H9 (cell line): ENCODE results near the gene SLC36A3. TPM values are rescaled to one million over a fixed set of nuclear protein-coding genes. Genes with fewer than 3 reads are reported as not detected.

Source experiments
- DNase-seq: peaks from one replicate; pipeline ENCODE4 v3.0.0-alpha.2; 2017
- H2AFZ ChIP-seq: one replicate; pipeline ENCODE4 v1.6.1; 2013; ENCODE audit warnings: mild to moderate bottlenecking, low read length, control low read depth, moderate library complexity
- H2AK5ac ChIP-seq: 2 replicates; pipeline ENCODE4 v1.6.1; 2013; ENCODE audit warnings: low read length, control low read depth, mixed read lengths; ENCODE audit not compliant: insufficient read length
- H2BK120ac ChIP-seq: one replicate; pipeline ENCODE4 v1.6.1; 2013; ENCODE audit warnings: low read depth, mild to moderate bottlenecking, low read length, control low read depth, inconsistent platforms; ENCODE audit not compliant: poor library complexity, severe bottlenecking
- H2BK12ac ChIP-seq: 2 replicates; pipeline ENCODE4 v1.6.1; 2013; ENCODE audit warnings: low read length, control low read depth, mixed read lengths, low read depth; ENCODE audit not compliant: insufficient read length
- H2BK15ac ChIP-seq: 2 replicates; pipeline ENCODE4 v1.6.1; 2013; ENCODE audit warnings: low read depth, low read length, control low read depth
- H2BK20ac ChIP-seq: one replicate; pipeline ENCODE4 v1.6.1; 2013; ENCODE audit warnings: low read depth, mild to moderate bottlenecking, low read length, control low read depth, inconsistent platforms; ENCODE audit not compliant: poor library complexity, severe bottlenecking
- H2BK5ac ChIP-seq: 2 replicates; pipeline ENCODE4 v1.6.1; 2013; ENCODE audit warnings: low read length, control low read depth, mixed read lengths; ENCODE audit not compliant: insufficient read length
- H3K14ac ChIP-seq: 2 replicates; pipeline ENCODE4 v1.6.1; 2013; ENCODE audit warnings: low read length, control low read depth; ENCODE audit not compliant: insufficient read depth
- H3K18ac ChIP-seq: 2 replicates; pipeline ENCODE4 v1.6.1; 2013; ENCODE audit warnings: low read depth, mild to moderate bottlenecking, mixed read lengths, low read length, control low read depth; ENCODE audit not compliant: insufficient read length
- H3K23ac ChIP-seq: 2 replicates; pipeline ENCODE4 v1.6.1; 2013; ENCODE audit warnings: low read length, control low read depth, mixed read lengths, low read depth; ENCODE audit not compliant: insufficient read length
- H3K23me2 ChIP-seq: 2 replicates; pipeline ENCODE4 v1.6.1; 2013; ENCODE audit warnings: low read depth, mild to moderate bottlenecking, mixed read lengths, low read length, control low read depth; ENCODE audit not compliant: insufficient read length, poor library complexity, severe bottlenecking
- H3K27ac ChIP-seq: 2 replicates; pipeline ENCODE4 v1.5.1; 2013; ENCODE audit warnings: low read length, control low read depth, mixed read lengths, low read depth; ENCODE audit not compliant: insufficient read length
- H3K27me3 ChIP-seq: 2 replicates; pipeline ENCODE4 v1.6.1; 2013; ENCODE audit warnings: low read length, control low read depth, inconsistent platforms; ENCODE audit not compliant: insufficient read depth
- H3K4ac ChIP-seq: 2 replicates; pipeline ENCODE4 v1.6.1; 2013; ENCODE audit warnings: low read depth, mild to moderate bottlenecking, control low read depth, inconsistent platforms, low read length, moderate library complexity
- H3K4me1 ChIP-seq: 2 replicates; pipeline ENCODE4 v1.6.1; 2013; ENCODE audit warnings: low read length, control low read depth, inconsistent platforms; ENCODE audit not compliant: insufficient read depth
- H3K4me2 ChIP-seq: 2 replicates; pipeline ENCODE4 v1.6.1; 2013; ENCODE audit warnings: low read length, control low read depth, mixed read lengths; ENCODE audit not compliant: insufficient read length, insufficient read depth
- H3K56ac ChIP-seq: 2 replicates; pipeline ENCODE4 v1.6.1; 2013; ENCODE audit warnings: low read depth, mild to moderate bottlenecking, mixed read lengths, low read length, control low read depth; ENCODE audit not compliant: insufficient read length
- H3K79me1 ChIP-seq: 2 replicates; pipeline ENCODE4 v1.6.1; 2013; ENCODE audit warnings: low read depth, mild to moderate bottlenecking, moderate library complexity, low read length, control low read depth, inconsistent platforms; ENCODE audit not compliant: insufficient read depth, poor library complexity, severe bottlenecking
- H3K79me2 ChIP-seq: 2 replicates; pipeline ENCODE4 v1.6.1; 2013; ENCODE audit warnings: low read length, control low read depth, inconsistent platforms; ENCODE audit not compliant: insufficient read depth
- H3K9ac ChIP-seq: 2 replicates; pipeline ENCODE4 v1.6.1; 2013; ENCODE audit warnings: low read length, control low read depth, mixed read lengths; ENCODE audit not compliant: insufficient read length; ENCODE audit errors: extremely low read depth
- H3K9me3 ChIP-seq: one replicate; pipeline ENCODE4 v1.6.1; 2013; ENCODE audit warnings: low read depth, low read length, inconsistent platforms; ENCODE audit not compliant: control insufficient read depth
- H3T11ph ChIP-seq: one replicate; pipeline ENCODE4 v1.6.1; 2013; ENCODE audit warnings: mild to moderate bottlenecking, low read length, control low read depth, inconsistent platforms
- H4K20me1 ChIP-seq: one replicate; pipeline ENCODE4 v1.6.1; 2013; ENCODE audit not compliant: control insufficient read depth, insufficient read length, insufficient read depth
- H4K5ac ChIP-seq: 2 replicates; pipeline ENCODE4 v1.6.1; 2013; ENCODE audit warnings: low read depth, mild to moderate bottlenecking, mixed read lengths, low read length, control low read depth; ENCODE audit not compliant: insufficient read length
- H4K8ac ChIP-seq: replicated peaks from 2 replicates; pipeline ENCODE4 v1.6.1; 2013; ENCODE audit warnings: low read length, control low read depth, mixed read lengths, low read depth; ENCODE audit not compliant: insufficient read length
- H4K91ac ChIP-seq: 2 replicates; pipeline ENCODE4 v1.6.1; 2013; ENCODE audit warnings: low read depth, mild to moderate bottlenecking, moderate library complexity, mixed read lengths, low read length, control low read depth; ENCODE audit not compliant: insufficient read length
- H3K27ac Mint-ChIP-seq, 3 experiments: 2 replicates in 2 of 3; 3 replicates in 1 of 3; pipeline ENCODE4 v1.8.0; 2020 to 2021; ENCODE audit warnings: mixed read lengths in 3 of 3, mild to moderate bottlenecking in 1 of 3, moderate library complexity in 1 of 3
- H3K27me3 Mint-ChIP-seq: 2 replicates; pipeline ENCODE4 v1.8.0; 2021; ENCODE audit warnings: low read depth, mild to moderate bottlenecking, moderate library complexity, mixed read lengths
- H3K36me3 Mint-ChIP-seq, 3 experiments: 2 replicates in 2 of 3; 3 replicates in 1 of 3; pipeline ENCODE4 v1.8.0; 2020 to 2021; ENCODE audit warnings: low read depth in 3 of 3, mixed read lengths in 3 of 3; ENCODE audit not compliant: insufficient read depth in 1 of 3
- H3K4me1 Mint-ChIP-seq, 2 experiments: 2 replicates each; pipeline ENCODE4 v1.8.0; 2020; ENCODE audit warnings: mixed read lengths in 2 of 2
- H3K4me3 Mint-ChIP-seq, 2 experiments: 2 replicates in 1 of 2; 3 replicates in 1 of 2; pipeline ENCODE4 v1.8.0; 2020 to 2021; ENCODE audit warnings: mild to moderate bottlenecking in 2 of 2, mixed read lengths in 2 of 2, moderate library complexity in 1 of 2
- H3K9me3 Mint-ChIP-seq, 2 experiments: 2 replicates in 1 of 2; 3 replicates in 1 of 2; pipeline ENCODE4 v1.8.0; 2020; ENCODE audit warnings: mild to moderate bottlenecking in 2 of 2, mixed read lengths in 2 of 2, moderate library complexity in 1 of 2
- CTCF ChIP-seq: fragments of 200-600 bp; sonication (generic); conservative IDR thresholded peaks from 3 replicates; pipeline ENCODE4 v1.8.0; 2021; ENCODE audit warnings: antibody characterized with exemption, mild to moderate bottlenecking
- WGBS: extraction: QIAGEN DNeasy Blood & Tissue Kit; methylation state at CpG from one replicate; pipeline ENCODE4 v1.1.7; 2013; ENCODE audit warnings: missing lambda C conversion rate, low lambda C conversion rate, mixed read lengths; ENCODE audit not compliant: insufficient read length; ENCODE audit errors: extremely low coverage; 5-methylcytosine and 5-hydroxymethylcytosine counted together
- total RNA-seq: library from RNA; stranded (reverse); gene quantifications from 2 replicates; pipeline ENCODE4 v1.2.1, GENCODE V29; 2021

Gene SLC36A3
- total RNA-seq, 1 experiment from 2014 or later = not detected

- Histone ChIP-seq H3K4ac (no peak overlapping the region), H3K23ac (no peak overlapping the region), H3K9me3 (no peaks in the 10 kb centered on the region), H3K79me2 (no peaks in the 10 kb centered on the region), H3K14ac (no peak overlapping the region), H2AK5ac (no peak overlapping the region), H3K23me2 (no peaks in the 10 kb centered on the region), H2BK120ac (no peak overlapping the region), H2BK20ac (no peak overlapping the region), H3K4me1 (peaks cover 2% of the 10 kb centered on the region; the same call in 1 of the 2 replicates), H3K18ac (no peak overlapping the region), H3K79me1 (no peaks in the 10 kb centered on the region), H2BK5ac (no peak overlapping the region), H3K9ac (no peak overlapping the region), H3K4me2 (no peak overlapping the region), H3T11ph (no peak overlapping the region), H4K5ac (no peak overlapping the region), H3K56ac (no peak overlapping the region), H2BK15ac (no peak overlapping the region), H4K91ac (no peak overlapping the region), H2BK12ac (no peak overlapping the region), H3K27ac (no peak overlapping the region), H3K27me3 (no peaks in the 10 kb centered on the region), H4K8ac (no peak overlapping the region), H2AFZ (no peak overlapping the region), H4K20me1 (no peaks in the 10 kb centered on the region)
- H3K9me3 Mint-ChIP-seq = peaks cover 6% of the 10 kb centered on the region in 2 experiments; a peak in 3 of 5 replicates
- peaks cover 0 to 6% (median 0%) of the 10 kb centered on the region in 3 experiments; a peak in 1 of 7 replicates for H3K36me3 Mint-ChIP-seq
- peaks cover 5% of the 10 kb centered on the region; the same call in 1 of the 2 replicates for H3K27me3 Mint-ChIP-seq
- H3K27ac Mint-ChIP-seq = no peak overlapping the region
- no peak for DNase-seq
- TF ChIP-seq CTCF = no peak
- H3K4me1 Mint-ChIP-seq = peaks cover 18 to 35% of the 10 kb centered on the region in 2 experiments
- no CpG with 5 or more reads among the region's 7 CpGs for WGBS
- no peak overlapping the region for H3K4me3 Mint-ChIP-seq
Measured at GRCh38 chr5:151237685-151238084, 65.9 kb downstream of the SLC36A3 start.
